Hepatic stellate cell (primary cell): Measurements from ENCODE around the gene SLC35E3.
A peak's percentile ranks its signal among the peaks of the same experiment; 100 is the strongest.
"Not testable (repeated sequence)": the region's sequence is repeated elsewhere in the genome, so short reads cannot be mapped to it uniquely, and the experiment has no call there.

ENCODE experiments used
- DNase-seq: peaks from one replicate; pipeline ENCODE4 v3.0.0; 2011; ENCODE audit warnings: low spot score

SLC35E3 gene

DNA sequence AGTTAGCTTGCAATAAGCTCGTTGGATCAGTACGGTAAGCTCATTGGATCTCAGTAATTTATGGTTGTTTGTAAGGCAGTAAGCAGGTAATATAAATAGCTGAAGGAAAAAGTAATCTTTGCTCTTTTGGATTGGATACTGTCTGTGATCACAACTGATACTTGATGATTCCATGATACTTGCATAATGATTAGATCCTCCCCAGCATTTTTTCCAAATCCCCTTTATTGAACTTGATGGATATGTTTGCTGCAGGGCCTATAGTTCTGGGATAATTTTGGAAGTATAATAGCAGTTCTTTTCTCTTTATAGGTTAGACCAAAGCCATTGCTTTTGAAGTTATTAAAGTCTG is 67.2 kb downstream of the SLC35E3 start:
- no peak for DNase-seq

DNA sequence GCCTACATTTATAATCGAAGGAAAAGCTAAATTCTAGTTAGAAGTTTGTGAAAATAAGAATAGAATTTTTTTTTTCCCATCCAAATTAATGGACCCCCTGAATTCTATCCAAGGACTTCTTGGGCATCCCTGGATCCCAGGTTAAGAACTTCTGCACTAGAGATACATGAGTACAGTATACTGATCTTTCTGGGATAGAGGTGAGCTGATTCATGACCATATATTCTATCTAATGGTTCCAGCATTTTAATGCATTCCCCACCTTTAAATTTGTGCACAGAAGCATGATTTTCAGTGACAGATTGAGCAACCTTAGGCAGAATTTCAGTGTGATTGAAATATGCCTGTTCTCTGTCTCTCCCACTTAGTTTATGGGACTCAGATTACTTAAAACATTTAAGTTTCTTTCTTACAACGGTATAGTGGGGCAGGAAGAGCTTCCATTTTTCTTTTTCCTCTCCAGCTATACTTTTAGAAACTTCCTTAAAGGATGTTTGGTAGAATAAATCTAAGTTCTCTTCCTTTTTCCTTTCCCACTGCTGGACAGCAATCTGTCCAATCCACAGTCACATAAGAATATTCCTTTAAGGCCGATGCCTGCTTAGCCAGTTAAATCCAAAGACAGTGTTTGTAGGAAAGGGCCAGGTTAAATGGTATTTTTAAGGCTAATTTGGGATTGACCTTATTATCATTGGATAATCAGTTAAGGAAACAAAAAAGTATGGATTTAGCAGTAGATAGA is 68.7 kb downstream of the SLC35E3 start:
- DNase-seq = no peak

DNA sequence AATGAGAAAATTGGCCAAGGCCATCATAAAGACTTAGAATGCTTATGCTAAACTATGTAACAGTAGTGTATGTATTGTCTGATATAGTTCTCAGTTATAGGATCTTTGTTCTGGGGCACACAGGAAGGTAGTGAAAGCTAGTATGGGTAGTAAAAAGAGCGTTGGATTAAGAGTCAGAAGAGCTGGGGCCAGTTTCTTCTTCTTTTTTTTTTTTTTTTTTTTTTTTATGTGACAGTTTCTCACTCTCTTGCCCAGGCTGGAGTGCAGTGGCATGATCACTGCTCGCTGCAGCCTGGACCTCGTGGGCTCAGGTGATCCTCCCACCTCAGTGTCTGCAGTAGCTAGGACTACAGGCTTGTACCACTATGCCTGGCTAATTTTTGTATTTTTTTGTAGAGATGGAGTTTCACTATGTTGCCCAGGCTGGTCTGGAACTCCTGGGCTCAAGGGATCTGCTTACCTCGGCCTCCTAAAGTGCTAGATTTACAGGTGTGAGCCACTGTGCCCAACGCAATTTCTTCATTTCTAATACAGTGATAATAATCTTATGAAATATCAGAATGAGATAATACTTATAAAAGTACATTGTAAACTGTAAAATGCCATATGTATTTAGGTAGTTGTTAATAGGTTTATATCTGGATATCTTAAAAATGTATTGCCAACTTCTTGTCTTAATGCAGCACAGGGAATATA is 69.4 kb downstream of the SLC35E3 start:
- no peak for DNase-seq

- no peak for DNase-seq
Measured at GRCh38 chr12:68815928-68816800, 70.2 kb downstream of the SLC35E3 start.

DNA sequence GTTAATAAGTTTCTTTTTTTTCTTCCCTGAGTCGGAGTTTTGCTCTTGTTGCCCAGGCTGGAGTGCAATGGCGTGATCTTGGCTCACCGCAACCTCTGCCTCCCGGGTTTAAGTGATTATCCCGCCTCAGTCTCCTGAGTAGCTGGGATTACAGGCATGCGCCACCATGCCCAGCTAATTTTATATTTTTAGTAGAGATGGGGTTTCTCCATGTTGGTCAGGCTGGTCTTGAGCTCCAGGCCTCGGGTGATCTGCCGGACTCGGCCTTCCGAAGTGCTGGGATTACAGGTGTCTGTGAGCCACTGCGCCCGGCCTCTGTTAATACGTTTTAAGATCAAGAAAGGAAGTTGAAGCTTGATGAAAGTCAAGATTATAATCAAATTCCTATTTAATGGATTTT is 73.5 kb downstream of the SLC35E3 start:
- DNase-seq = not testable (repeated sequence)

GRCh38 chr12:68821357-68822188 is 75.6 kb downstream of the SLC35E3 start:
- no peak for DNase-seq

DNA sequence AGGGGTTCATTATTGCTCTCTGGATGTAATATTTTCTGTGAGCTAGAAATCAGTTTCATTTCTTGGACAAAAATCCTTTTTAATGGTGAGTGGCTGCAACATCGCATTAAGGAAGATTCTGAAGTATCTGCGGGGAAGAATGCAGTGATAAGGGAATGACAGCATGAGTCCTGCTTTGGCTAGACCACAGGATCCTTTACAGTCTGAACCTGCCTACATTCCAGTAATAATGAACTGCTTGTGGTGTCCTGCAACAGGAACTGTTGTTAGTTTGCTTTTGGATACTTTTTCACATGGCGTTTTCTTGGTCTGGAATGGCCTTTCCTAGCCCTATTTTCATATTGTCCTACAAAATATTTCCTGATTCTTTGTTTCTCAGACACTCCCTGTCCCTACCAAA is 77.7 kb downstream of the SLC35E3 start:
- peak; percentile 9 for DNase-seq

- DNase-seq = no peak
Measured at GRCh38 chr12:68824131-68824530, 78.2 kb downstream of the SLC35E3 start.

- no peak for DNase-seq
Measured at GRCh38 chr12:68824597-68825250, 78.7 kb downstream of the SLC35E3 start.

DNA sequence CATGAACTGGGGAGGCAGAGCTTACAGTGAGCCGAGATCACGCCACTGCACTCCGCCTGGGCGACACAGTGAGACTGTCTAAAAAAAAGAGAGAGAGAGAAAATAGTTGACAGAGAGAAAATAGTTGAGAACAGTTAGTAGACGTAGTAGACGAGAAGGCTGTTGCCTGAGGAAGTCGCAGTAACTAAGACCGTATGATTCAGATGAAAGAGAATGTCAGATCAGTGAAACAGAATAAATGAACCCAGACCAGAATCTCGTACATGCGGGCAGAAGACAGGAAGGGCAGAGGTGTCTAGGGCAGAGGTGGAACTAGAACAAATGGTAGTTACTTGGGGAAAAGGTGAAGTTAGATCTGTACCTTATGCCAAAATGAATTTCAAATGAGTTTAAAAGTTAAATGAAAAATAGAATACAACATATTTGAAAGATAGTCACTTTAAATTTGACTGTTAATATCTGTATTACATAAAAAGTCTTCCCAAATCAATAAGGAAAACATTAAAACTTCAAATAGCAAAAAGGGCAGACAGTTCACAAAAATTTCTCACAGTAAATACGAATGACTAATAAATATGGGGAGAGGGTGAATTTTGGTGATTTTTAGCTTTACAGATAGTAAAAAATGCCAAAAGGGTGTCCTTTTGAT is 79.7 kb downstream of the SLC35E3 start:
- DNase-seq = no peak

DNA sequence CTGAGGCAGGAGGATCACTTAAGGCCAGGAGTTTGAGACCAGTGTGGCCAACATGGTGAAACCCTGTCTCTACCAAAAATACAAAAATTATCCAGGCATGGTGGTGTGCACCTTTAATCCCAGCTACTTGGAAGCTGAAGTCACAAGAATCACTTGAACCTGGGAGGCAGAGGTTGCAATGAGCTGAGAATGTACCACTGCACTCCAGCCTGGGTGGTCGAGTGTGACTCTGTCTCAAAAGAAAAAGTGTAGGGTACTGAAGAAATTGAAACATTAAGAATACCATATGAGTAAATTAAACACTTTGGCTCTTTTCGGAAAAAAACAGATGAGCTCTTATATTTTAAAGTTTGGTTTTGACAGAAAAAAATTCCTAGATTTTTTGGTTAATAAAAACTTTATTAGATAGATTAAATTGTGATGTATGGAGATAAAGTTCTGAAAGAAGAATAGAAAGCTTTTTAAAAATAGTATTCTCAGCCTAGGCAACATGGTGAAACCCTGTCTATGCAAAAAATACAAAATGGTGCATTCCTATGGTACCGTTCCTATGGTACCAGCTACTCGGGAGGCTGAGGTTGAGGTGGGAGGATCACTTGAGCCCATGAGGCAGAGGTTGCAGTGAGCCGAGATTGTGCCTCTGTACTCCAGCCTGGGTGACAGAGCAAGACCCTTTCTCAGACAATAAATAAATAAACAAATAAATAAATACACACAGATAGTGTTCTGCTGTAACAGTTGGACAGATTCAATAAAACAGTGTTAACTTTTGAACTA is 82.1 kb downstream of the SLC35E3 start:
- no peak for DNase-seq

DNA sequence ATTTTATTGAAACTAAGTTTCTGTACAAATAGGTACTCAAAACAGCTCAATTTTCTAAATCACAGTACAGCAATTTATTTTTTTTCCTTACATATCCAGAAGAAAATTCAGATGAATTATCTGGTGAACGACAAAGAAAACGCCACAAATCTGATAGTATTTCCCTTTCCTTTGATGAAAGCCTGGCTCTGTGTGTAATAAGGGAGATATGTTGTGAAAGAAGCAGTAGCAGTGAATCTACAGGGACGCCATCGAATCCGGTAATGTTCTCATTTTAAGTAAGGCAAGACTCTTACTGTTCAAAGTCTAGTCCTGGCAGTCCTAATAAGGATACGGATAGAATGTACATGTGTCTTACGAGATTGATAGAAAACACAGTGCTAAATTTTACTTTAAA is 82.7 kb downstream of the SLC35E3 start:
- no peak for DNase-seq
